GM12874 (cell line): ENCODE results near the gene AP1S3.

Source experiments
- CTCF ChIP-seq: IDR thresholded peaks from 2 replicates; pipeline ENCODE4 v1.5.1; 2011; ENCODE audit warnings: low read depth, mild to moderate bottlenecking, control low read depth, low read length, moderate library complexity; ENCODE audit not compliant: insufficient read depth

Gene AP1S3

GRCh38 chr2:223815186-223815883, 22.0 kb downstream of the AP1S3 start:
- TF ChIP-seq CTCF: no peak

DNA sequence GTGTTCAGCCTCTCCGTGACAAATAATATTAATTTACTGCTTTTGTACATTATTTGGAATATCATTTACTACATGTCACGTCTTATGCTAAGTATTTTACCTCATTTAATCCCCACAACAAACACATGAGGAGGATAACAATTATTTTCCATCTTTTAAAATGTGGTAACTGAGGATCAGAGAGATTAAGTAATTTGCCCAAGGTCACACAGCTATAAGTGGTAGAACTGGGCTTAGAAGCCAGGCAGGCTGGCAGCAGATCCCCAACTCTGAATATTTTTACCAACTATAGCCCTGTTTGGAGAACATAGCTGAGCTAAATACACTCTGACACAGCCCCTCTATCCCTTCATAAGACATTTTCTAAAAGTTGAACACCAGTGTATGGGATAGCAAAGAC, 24.1 kb downstream of the AP1S3 start:
- TF ChIP-seq CTCF: no peak

GRCh38 chr2:223811757-223812156, 25.6 kb downstream of the AP1S3 start:
- TF ChIP-seq CTCF: no peak

- TF ChIP-seq CTCF: no peak
Measured at GRCh38 chr2:223805008-223805407, 32.4 kb downstream of the AP1S3 start.

- no peak for TF ChIP-seq CTCF
Measured at GRCh38 chr2:223801736-223802135, 35.6 kb downstream of the AP1S3 start.

- TF ChIP-seq CTCF: no peak
Measured at GRCh38 chr2:223800908-223801307, 36.5 kb downstream of the AP1S3 start.

GRCh38 chr2:223797811-223798721, 39.3 kb downstream of the AP1S3 start:
- 0 out of 2 replicates have a peak, but pooled peaks have one; percentile 8 for TF ChIP-seq CTCF
